Astrocyte of the cerebellum (primary cell): ENCODE results near the gene REP15.

Source experiments
- DNase-seq: peaks from one replicate; pipeline ENCODE4 v3.0.0-alpha.2; 2011; ENCODE audit warnings: low read depth
- H3K4me3 ChIP-seq: 2 replicates; pipeline ENCODE4 v1.5.1; 2011; ENCODE audit warnings: mild to moderate bottlenecking, low read depth, low read length, moderate library complexity
- CTCF ChIP-seq: IDR thresholded peaks from 2 replicates; pipeline ENCODE4 v1.5.1; 2012; ENCODE audit warnings: low read length, low read depth, moderate library complexity, mild to moderate bottlenecking; ENCODE audit errors: missing control alignments
- in situ Hi-C: cut with HindIII; loops from 2 replicates; pipeline ENCODE4 v1.10.0; 2017; ENCODE audit warnings: low sequenced_read_pairs

Gene REP15

DNA sequence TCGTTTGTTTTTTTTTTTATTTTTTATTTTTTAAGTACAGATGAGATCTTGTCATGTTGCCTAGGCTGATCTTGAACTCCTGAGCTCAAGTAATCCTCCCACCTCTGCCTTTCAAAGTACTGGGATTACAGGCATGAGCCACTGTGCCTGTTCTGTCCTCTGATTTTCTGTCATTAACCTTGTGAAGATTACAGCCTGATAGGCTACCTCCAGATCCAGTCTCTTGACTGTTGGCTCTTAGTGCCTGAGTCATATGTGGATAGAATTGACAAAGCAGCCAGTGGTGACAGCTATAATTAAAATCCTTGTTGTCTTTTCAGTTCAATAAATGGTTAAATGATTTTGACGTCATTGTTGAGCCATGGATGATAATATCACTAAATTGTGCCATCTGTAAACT lies 21.3 kb upstream of the REP15 start:
- H3K4me3 ChIP-seq, result no peak overlapping the region
- TF ChIP-seq CTCF, result no peak
- DNase-seq, result no peak
- in situ Hi-C loops, result no loop called here

DNA sequence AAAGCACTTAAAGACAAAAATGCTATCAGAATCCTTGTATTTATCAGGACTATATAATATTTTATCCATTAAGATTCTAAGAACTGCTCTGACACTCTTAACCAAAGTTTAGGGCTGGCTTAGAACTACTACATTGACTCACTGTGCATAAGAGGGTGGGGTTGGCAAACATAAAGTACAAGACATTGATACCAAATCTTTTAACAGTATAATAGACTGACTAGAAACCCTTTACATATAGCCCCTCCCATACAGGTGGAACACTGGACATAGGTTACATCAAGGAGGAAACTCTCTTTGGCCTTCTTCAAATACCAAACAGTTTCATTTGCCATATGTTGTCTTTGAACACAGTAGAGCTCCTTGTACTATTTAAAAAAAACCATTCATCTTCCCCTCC lies 15.6 kb upstream of the REP15 start:
- no peak for DNase-seq
- TF ChIP-seq CTCF, result no peak
- in situ Hi-C loops, result no loop called here
- H3K4me3 ChIP-seq, result no peak overlapping the region

- no peak overlapping the region for H3K4me3 ChIP-seq
- DNase-seq, result no peak
- no peak for TF ChIP-seq CTCF
- in situ Hi-C loops, result no loop called here
Measured at GRCh38 chr12:27682534-27682933, 13.7 kb upstream of the REP15 start.

DNA sequence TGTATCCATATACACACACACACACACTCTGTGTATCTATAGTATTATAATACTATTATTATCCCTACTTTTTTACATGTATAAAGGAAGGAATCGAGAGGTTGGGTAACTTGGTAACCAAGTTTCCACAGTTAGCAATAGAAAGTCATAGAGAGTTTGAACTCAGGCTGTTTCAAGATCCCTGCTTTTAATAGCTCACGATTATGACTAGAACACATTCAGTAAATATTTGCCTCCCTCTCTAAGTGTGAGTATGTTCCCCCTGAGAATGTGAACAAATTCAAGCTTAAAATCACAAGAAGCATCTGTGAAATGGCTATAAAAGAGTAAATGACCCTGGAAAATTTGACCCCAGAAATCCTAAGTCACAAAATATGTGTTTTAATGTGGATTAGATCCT lies 11.0 kb upstream of the REP15 start:
- no peak overlapping the region for H3K4me3 ChIP-seq
- no peak for TF ChIP-seq CTCF
- in situ Hi-C loops, result no loop called here
- no peak for DNase-seq

GRCh38 chr12:27686147-27686546 lies 10.1 kb upstream of the REP15 start:
- in situ Hi-C loops, result no loop called here
- DNase-seq, result no peak
- TF ChIP-seq CTCF, result no peak
- no peak overlapping the region for H3K4me3 ChIP-seq

DNA sequence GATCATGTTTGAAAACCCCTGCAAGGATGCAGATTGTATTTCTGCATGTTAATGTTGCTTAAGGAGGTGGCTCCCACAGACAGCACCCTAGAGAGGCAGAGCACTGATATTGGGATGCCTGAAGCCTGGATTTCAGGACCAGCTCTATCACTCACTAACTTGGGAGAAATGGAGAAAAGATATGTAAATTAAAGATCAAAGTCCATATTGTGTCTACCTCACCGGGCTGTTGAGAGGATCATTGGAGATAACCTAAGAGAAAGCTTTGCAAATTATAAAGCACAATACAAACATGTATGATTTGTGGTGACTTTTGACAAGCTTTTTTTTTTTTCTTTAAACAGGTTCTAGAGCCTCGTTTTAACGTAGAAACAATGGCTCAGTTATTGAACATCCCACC lies 7.6 kb upstream of the REP15 start:
- DNase-seq, result no peak
- in situ Hi-C loops, result no loop called here

More for the DNA sequence above, 7.6 kb upstream of the REP15 start:
- TF ChIP-seq CTCF, result no peak
- no peak overlapping the region for H3K4me3 ChIP-seq
